Caki2 (cell line): Measurements from ENCODE around the gene DMC1. TPM values are rescaled to one million over a fixed set of nuclear protein-coding genes. Genes with fewer than 3 reads are reported as not detected.
"Not testable (repeated sequence)": the region's sequence is repeated elsewhere in the genome, so short reads cannot be mapped to it uniquely, and the experiment has no call there.

Source experiments
- DNase-seq: peaks from one replicate; pipeline ENCODE4 v3.0.0-alpha.2; 2015; ENCODE audit warnings: low read depth
- in situ Hi-C: cut with HindIII; loops from 2 replicates; pipeline ENCODE4 v1.10.0; 2016; ENCODE audit warnings: low sequenced_read_pairs, low pct_unique_long_range_greater_than_20kb, mixed read lengths
- total RNA-seq: library from RNA; depleted of rRNA; stranded (reverse); fragments of >200 nt; shearing (Covaris generic); gene quantifications from 2 replicates; pipeline ENCODE4 v1.2.3, GENCODE V29; 2014; ENCODE audit warnings: low replicate concordance; rRNA removed

Gene DMC1
- total RNA-seq, 1 experiment from 2014 or later = 19.8 TPM

DNA sequence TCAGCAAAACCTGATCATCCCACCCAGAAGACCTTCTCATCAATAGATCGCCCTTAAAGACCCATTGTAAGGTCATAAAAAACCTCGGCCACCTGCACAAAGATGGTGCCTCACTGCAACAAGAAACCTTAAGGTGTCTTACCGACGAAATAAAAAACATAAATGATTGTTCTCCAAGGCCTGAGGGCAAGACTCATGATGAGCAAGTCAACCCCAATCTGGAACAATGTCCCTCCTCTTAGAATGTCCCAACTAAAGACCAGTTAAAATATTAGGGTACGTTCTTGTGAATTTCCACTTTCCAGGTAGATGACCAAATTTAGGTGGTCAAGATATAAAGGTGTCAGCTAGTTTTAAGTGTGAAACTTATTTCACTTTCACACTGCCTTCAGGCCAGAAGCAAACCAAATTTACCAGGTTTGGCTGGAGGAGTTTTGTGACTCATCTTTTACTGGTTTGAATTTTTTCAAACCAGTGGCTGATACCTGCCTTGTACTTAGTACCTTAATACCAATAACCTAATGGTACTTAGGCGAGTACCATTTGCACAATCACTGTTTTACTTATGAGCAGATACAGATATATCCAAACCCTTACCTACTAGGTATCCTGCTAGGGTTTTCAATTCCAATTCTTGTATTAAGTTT lies 87.2 kb downstream of the DMC1 start:
- no peak for DNase-seq
- in situ Hi-C loops = no loop called here

DNA sequence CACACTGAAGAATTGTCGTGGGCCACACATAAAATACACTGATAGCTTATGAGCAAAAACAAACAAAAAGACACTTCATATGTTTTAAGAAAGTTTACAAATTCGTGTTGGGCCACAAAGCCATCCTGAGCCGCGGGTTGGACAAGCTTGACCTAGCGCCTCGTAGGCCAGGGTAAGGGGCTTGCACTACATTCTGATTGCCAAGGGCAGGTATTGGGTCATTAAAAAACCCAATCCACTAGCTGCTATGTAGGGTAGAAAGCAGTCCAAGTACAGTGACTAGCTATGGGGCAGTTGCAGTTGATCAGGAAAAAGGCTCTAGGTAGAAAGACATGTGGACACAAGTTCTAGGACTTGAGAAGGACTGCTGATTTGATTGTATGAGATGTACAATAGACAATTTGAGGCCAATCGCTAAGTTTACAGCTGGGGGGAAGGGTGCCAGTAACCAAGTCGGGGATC lies 88.1 kb downstream of the DMC1 start:
- in situ Hi-C loops = no loop called here
- no peak for DNase-seq

DNA sequence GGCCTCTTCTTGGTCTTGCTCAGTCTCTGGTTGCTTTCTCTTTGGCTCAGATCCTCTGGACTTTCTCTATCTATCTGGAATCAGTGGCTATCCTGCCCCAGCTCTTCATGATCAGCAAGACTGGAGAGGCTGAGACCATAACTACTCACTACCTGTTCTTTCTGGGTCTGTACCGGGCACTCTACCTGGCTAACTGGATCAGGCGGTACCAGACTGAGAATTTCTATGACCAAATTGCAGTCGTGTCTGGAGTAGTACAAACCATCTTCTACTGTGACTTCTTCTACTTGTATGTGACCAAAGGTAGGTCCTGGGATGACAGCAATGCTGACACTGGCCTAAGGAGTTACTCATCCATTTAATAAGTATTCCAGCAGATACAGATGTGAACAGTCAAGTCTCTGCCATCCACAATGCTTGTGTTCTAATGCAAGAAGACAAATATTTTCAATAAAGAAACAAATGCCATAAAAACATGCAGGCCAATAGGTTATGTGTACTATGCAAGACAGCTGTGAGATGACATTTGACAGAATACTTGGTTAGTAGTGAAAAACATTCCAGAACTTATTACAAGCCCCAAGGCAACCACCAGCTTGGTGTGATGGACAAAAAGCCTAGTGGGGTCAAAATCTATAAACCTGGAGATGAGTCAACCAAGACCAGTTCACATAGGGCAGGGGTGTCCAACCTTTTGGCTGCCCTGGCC lies 88.7 kb downstream of the DMC1 start:
- in situ Hi-C loops = no loop called here
- DNase-seq = no peak

DNA sequence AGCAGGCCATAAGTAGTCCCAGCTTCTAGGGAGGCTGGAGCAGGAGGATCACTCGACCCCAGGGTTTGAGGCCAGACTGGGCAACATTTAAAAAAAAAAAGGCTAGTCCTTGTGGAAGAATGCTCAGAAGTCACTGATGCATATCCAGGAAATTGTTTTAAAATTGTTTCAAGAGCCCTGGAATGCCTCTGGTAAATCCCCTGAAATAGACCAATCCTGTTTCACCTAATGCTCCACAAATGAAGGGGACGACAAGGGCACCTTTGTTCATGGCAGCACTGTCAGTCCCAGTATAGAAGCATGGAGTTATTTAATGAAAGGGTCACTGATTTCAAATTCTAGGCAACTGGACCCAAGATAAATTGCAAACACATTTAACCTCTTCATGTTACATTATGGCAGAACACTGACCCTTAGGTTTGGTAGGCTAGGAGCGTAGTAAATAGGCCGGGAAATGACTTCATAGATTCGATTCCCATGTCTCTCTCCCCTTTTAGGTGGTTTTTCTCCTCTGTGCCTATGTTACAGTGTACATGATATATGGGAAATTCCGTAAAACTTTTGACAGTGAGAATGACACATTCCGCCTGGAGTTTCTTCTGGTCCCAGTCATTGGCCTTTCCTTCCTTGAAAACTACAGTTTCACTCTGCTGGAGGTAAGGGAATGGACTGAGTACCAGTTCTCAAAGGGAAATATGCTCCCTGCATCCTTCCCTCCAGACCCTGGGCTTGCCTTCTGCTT lies 90.7 kb downstream of the DMC1 start:
- DNase-seq = peak; percentile 81
- in situ Hi-C loops = no loop called here

DNA sequence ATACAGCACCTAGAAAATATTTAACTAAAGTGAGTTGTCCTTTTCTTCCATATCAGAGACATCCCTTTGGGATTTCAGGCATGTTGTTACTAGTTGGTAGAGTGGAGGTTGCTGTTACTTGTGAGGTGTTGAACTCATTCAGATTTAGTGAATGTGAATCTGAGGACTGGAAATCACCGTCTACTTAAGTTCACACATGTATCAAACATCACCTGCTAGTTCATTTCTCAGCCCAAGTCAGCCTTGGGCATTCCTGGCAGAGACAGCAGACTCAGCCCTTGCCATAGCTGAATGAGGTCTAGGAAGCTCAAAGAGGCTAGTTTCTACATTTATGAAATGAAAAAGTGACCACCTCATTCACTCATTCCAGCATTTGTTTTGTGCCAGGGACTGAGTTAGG lies 92.4 kb downstream of the DMC1 start:
- DNase-seq = peak; percentile 74

DNA sequence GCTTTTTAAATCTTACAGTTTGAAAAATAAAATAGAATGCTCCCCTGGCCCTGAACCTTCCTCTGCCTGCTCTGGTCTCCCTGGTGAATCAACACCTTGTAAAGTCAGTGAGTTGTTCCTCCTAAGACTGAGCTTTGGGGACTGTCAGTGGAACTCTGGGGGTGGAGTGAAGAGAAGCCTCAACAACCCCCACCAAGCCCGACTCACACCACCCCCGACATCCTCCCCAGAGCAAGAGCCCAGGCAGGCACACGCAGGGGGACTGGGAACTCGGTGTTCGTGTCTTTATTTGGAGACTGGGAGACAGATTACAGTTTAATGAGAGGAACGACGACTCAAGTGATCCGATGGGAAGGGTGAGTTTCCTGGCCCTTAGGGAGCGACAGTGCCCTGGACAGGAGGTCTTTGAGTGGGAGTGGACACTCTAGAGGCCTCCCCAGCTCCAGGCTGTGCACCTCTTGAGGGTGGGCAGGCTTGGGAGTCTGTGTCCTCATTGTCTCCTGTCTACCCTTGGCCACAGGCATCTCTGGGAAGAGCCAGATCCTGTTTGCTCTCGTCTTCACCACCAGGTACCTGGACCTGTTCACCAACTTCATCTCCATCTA lies 95.9 kb downstream of the DMC1 start:
- in situ Hi-C loops = no loop called here
- no peak for DNase-seq

More for the DNA sequence above, 92.4 kb downstream of the DMC1 start:
- in situ Hi-C loops = no loop called here

DNA sequence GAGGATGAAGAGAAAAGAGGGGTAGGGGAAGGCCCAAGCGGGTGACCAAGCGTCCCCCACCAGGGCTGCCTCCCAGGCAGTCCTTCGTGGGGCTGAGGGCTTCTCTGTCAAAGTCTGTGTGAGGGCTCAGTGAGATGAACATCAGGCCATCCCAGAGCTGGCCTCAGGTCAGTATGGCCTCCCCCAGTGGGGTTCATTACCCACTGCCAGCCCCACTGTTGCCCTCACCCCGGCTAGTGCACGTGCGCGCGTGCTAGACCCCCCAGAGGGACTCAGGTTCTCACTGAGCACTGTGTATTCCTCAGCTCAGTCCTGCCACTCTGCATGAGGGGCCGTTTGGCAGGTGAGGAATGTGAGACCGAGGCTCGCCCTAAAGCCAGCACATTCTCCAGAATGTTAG lies 98.7 kb downstream of the DMC1 start:
- in situ Hi-C loops = no loop called here
- DNase-seq = no peak

DNA sequence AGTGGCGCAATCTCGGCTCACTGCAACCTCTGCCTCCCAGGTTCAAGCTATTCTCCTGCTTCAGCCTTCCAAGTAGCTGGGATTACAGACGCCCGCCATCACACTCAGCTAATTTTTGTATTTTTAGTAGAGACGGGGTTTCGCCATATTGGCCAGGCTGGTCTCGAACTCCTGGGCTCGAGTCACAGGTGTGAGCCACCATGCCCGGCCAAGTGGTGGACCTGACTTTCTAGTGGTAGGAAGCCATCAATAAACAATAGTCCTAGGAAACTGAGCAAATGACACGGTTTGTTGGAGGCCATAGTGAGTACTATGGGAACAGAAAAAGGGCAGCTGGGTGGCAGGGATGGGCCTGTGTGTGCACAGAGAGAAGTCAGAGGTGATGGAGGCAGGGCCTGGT lies 99.8 kb downstream of the DMC1 start:
- in situ Hi-C loops, DNase-seq: not testable (repeated sequence)

DNA sequence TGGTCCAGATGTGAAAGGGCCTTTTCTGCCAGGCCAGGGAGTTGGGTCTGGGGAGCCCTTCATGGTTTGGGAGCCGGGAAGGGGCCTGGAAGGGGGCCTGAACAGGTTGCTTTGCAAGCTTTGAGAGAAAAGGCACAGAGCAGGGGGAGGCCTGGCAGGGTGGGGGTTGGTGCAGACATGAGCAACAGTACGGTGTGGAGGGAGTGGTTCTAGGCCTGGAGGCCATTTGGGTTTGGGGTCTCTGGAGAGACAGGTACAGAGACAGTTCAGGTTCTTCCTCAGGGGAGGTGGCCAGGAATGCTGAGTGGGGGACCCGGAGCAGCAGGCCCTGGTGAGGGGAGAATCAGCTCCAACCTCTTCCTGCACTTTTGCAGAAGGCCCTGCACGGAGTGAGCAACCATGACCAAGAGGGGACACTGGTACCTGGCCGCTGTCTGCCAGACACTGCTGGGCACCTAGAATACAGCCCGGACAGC lies 100.6 kb downstream of the DMC1 start:
- DNase-seq = no peak
- in situ Hi-C loops = no loop called here

Other genes with a start within 250 kb of the DMC1 start
- 0.20 and 1.5 TPM in 2 replicates for gene KCNJ4, start 115.0 kb downstream of the DMC1 start, total RNA-seq
- 198 and 250 TPM in 2 replicates for gene KDELR3, start 102.1 kb downstream of the DMC1 start, total RNA-seq
- 214 and 378 TPM in 2 replicates for gene DDX17, start 63.9 kb downstream of the DMC1 start, total RNA-seq
- 0.24 and 2.3 TPM in 2 replicates for gene FAM227A, start 86.2 kb upstream of the DMC1 start, total RNA-seq
- gene CBY1, start 86.5 kb upstream of the DMC1 start, total RNA-seq = 45.1 and 84.5 TPM in 2 replicates
- 124 and 162 TPM in 2 replicates for gene TOMM22, start 111.8 kb upstream of the DMC1 start, total RNA-seq
- gene JOSD1, start 130.8 kb upstream of the DMC1 start, total RNA-seq = 88.1 and 113 TPM in 2 replicates
- 14.0 and 19.3 TPM in 2 replicates for gene GTPBP1, start 135.8 kb upstream of the DMC1 start, total RNA-seq
- 96.0 and 110 TPM in 2 replicates for gene SUN2, start 185.8 kb upstream of the DMC1 start, total RNA-seq
- gene DNAL4, start 224.0 kb upstream of the DMC1 start, total RNA-seq = 48.0 and 49.9 TPM in 2 replicates